ENCODE results near the gene PSMA5.

Gene PSMA5

GRCh38 chr1:109365642-109366204, 60.5 kb downstream of the PSMA5 start:
- TF ChIP-seq PAX5 (IDR thresholded peaks at IDR 0.05; ENCODE audit: insufficient read depth, low read length, severe bottlenecking), result no peak
- TF ChIP-seq SPI1 (IDR thresholded peaks at IDR 0.05; ENCODE audit: low read depth, low read length), result no peak
- no peak for TF ChIP-seq POLR2AphosphoS5 (IDR thresholded peaks at IDR 0.05; ENCODE audit: low read depth, low read length)
- no peak for TF ChIP-seq POLR2A (IDR thresholded peaks at IDR 0.05; ENCODE audit: low read depth, low read length)
- no peak for TF ChIP-seq POU2F2 (IDR thresholded peaks at IDR 0.05; ENCODE audit: low read depth, low read length)
- TF ChIP-seq TAF1 (IDR thresholded peaks at IDR 0.05; ENCODE audit: low read depth, low read length), result no peak
- FAIRE-seq (no peak), DNase-seq (ENCODE audit: insufficient read length, low spot score) (no peak)

- FAIRE-seq (no peak), DNase-seq (ENCODE audit: insufficient read length, low spot score) (no peak)
- TF ChIP-seq POLR2A (IDR thresholded peaks at IDR 0.05; ENCODE audit: low read depth, low read length) (no peak), SPI1 (IDR thresholded peaks at IDR 0.05; ENCODE audit: low read depth, low read length) (no peak), TAF1 (IDR thresholded peaks at IDR 0.05; ENCODE audit: low read depth, low read length) (no peak), POU2F2 (IDR thresholded peaks at IDR 0.05; ENCODE audit: low read depth, low read length) (no peak), POLR2AphosphoS5 (IDR thresholded peaks at IDR 0.05; ENCODE audit: low read depth, low read length) (no peak), PAX5 (IDR thresholded peaks at IDR 0.05; ENCODE audit: insufficient read depth, low read length, severe bottlenecking) (no peak)
Observed at GRCh38 chr1:109361649-109362048, 64.6 kb downstream of the PSMA5 start.

GRCh38 chr1:109361069-109361468, 65.2 kb downstream of the PSMA5 start:
- DNase-seq (ENCODE audit: insufficient read length, low spot score) (no peak), FAIRE-seq (no peak)
- no peak for TF ChIP-seq POLR2A (IDR thresholded peaks at IDR 0.05; ENCODE audit: low read depth, low read length)
- no peak for TF ChIP-seq TAF1 (IDR thresholded peaks at IDR 0.05; ENCODE audit: low read depth, low read length)
- no peak for TF ChIP-seq PAX5 (IDR thresholded peaks at IDR 0.05; ENCODE audit: insufficient read depth, low read length, severe bottlenecking)
- no peak for TF ChIP-seq POU2F2 (IDR thresholded peaks at IDR 0.05; ENCODE audit: low read depth, low read length)
- no peak for TF ChIP-seq SPI1 (IDR thresholded peaks at IDR 0.05; ENCODE audit: low read depth, low read length)
- no peak for TF ChIP-seq POLR2AphosphoS5 (IDR thresholded peaks at IDR 0.05; ENCODE audit: low read depth, low read length)

GRCh38 chr1:109357616-109358015, 68.6 kb downstream of the PSMA5 start:
- FAIRE-seq (no peak), DNase-seq (ENCODE audit: insufficient read length, low spot score) (no peak)
- no peak for TF ChIP-seq SPI1 (IDR thresholded peaks at IDR 0.05; ENCODE audit: low read depth, low read length)
- TF ChIP-seq POU2F2 (IDR thresholded peaks at IDR 0.05; ENCODE audit: low read depth, low read length), result no peak
- no peak for TF ChIP-seq PAX5 (IDR thresholded peaks at IDR 0.05; ENCODE audit: insufficient read depth, low read length, severe bottlenecking)
- no peak for TF ChIP-seq POLR2AphosphoS5 (IDR thresholded peaks at IDR 0.05; ENCODE audit: low read depth, low read length)
- TF ChIP-seq TAF1 (IDR thresholded peaks at IDR 0.05; ENCODE audit: low read depth, low read length), result no peak
- no peak for TF ChIP-seq POLR2A (IDR thresholded peaks at IDR 0.05; ENCODE audit: low read depth, low read length)

- FAIRE-seq, result no peak
- TF ChIP-seq POLR2AphosphoS5 (IDR thresholded peaks at IDR 0.05; ENCODE audit: low read depth, low read length), result no peak
- TF ChIP-seq TAF1 (IDR thresholded peaks at IDR 0.05; ENCODE audit: low read depth, low read length), result no peak
- TF ChIP-seq POU2F2 (IDR thresholded peaks at IDR 0.05; ENCODE audit: low read depth, low read length), result no peak
- TF ChIP-seq SPI1 (IDR thresholded peaks at IDR 0.05; ENCODE audit: low read depth, low read length), result no peak
- no peak for TF ChIP-seq PAX5 (IDR thresholded peaks at IDR 0.05; ENCODE audit: insufficient read depth, low read length, severe bottlenecking)
- no peak for TF ChIP-seq POLR2A (IDR thresholded peaks at IDR 0.05; ENCODE audit: low read depth, low read length)
- DNase-seq (ENCODE audit: insufficient read length, low spot score), result no peak
Observed at GRCh38 chr1:109356915-109357314, 69.3 kb downstream of the PSMA5 start.

GRCh38 chr1:109356505-109356904, 69.7 kb downstream of the PSMA5 start:
- no peak for TF ChIP-seq SPI1 (IDR thresholded peaks at IDR 0.05; ENCODE audit: low read depth, low read length)
- no peak for TF ChIP-seq POLR2AphosphoS5 (IDR thresholded peaks at IDR 0.05; ENCODE audit: low read depth, low read length)
- no peak for TF ChIP-seq POU2F2 (IDR thresholded peaks at IDR 0.05; ENCODE audit: low read depth, low read length)
- no peak for TF ChIP-seq PAX5 (IDR thresholded peaks at IDR 0.05; ENCODE audit: insufficient read depth, low read length, severe bottlenecking)
- no peak for TF ChIP-seq POLR2A (IDR thresholded peaks at IDR 0.05; ENCODE audit: low read depth, low read length)
- no peak for TF ChIP-seq TAF1 (IDR thresholded peaks at IDR 0.05; ENCODE audit: low read depth, low read length)
- no peak for DNase-seq (ENCODE audit: insufficient read length, low spot score)

GRCh38 chr1:109354929-109355328, 71.3 kb downstream of the PSMA5 start:
- DNase-seq (ENCODE audit: insufficient read length, low spot score) (no peak), FAIRE-seq (no peak)
- TF ChIP-seq POU2F2 (IDR thresholded peaks at IDR 0.05; ENCODE audit: low read depth, low read length), result no peak
- TF ChIP-seq TAF1 (IDR thresholded peaks at IDR 0.05; ENCODE audit: low read depth, low read length), result no peak
- TF ChIP-seq SPI1 (IDR thresholded peaks at IDR 0.05; ENCODE audit: low read depth, low read length), result no peak
- TF ChIP-seq POLR2AphosphoS5 (IDR thresholded peaks at IDR 0.05; ENCODE audit: low read depth, low read length), result no peak
- TF ChIP-seq POLR2A (IDR thresholded peaks at IDR 0.05; ENCODE audit: low read depth, low read length), result no peak
- TF ChIP-seq PAX5 (IDR thresholded peaks at IDR 0.05; ENCODE audit: insufficient read depth, low read length, severe bottlenecking), result no peak

More at GRCh38 chr1:109356505-109356904, 69.7 kb downstream of the PSMA5 start:
- FAIRE-seq, result no peak

GRCh38 chr1:109351457-109351856, 74.8 kb downstream of the PSMA5 start:
- no peak for TF ChIP-seq POLR2AphosphoS5 (IDR thresholded peaks at IDR 0.05; ENCODE audit: low read depth, low read length)
- TF ChIP-seq PAX5 (IDR thresholded peaks at IDR 0.05; ENCODE audit: insufficient read depth, low read length, severe bottlenecking), result no peak
- no peak for TF ChIP-seq SPI1 (IDR thresholded peaks at IDR 0.05; ENCODE audit: low read depth, low read length)
- TF ChIP-seq POU2F2 (IDR thresholded peaks at IDR 0.05; ENCODE audit: low read depth, low read length), result no peak
- TF ChIP-seq POLR2A (IDR thresholded peaks at IDR 0.05; ENCODE audit: low read depth, low read length), result no peak
- no peak for TF ChIP-seq TAF1 (IDR thresholded peaks at IDR 0.05; ENCODE audit: low read depth, low read length)
- DNase-seq (ENCODE audit: insufficient read length, low spot score) (no peak), FAIRE-seq (no peak)

GRCh38 chr1:109350655-109351054, 75.6 kb downstream of the PSMA5 start:
- DNase-seq (ENCODE audit: insufficient read length, low spot score) (no peak), FAIRE-seq (no peak)
- no peak for TF ChIP-seq POLR2AphosphoS5 (IDR thresholded peaks at IDR 0.05; ENCODE audit: low read depth, low read length)
- no peak for TF ChIP-seq POLR2A (IDR thresholded peaks at IDR 0.05; ENCODE audit: low read depth, low read length)
- no peak for TF ChIP-seq TAF1 (IDR thresholded peaks at IDR 0.05; ENCODE audit: low read depth, low read length)

- no peak for FAIRE-seq
- no peak for DNase-seq (ENCODE audit: insufficient read length, low spot score)
- TF ChIP-seq SPI1 (IDR thresholded peaks at IDR 0.05; ENCODE audit: low read depth, low read length) (no peak), POU2F2 (IDR thresholded peaks at IDR 0.05; ENCODE audit: low read depth, low read length) (no peak), POLR2AphosphoS5 (IDR thresholded peaks at IDR 0.05; ENCODE audit: low read depth, low read length) (no peak)
Observed at GRCh38 chr1:109350182-109350581, 76.1 kb downstream of the PSMA5 start.

All from GM12891 (cell line).